Common myeloid progenitor, CD34-positive (primary cell): ENCODE data around the gene OTULINL.

ENCODE experiments used
- CTCF ChIA-PET: fragments of 350-600 bp; sonication (Branson Sonifier 250); formaldehyde crosslinking; loops from one replicate; lab custom pipeline; 2021; ENCODE audit warnings: antibody characterized with exemption; lab: Charles Lee
- POLR2A ChIA-PET: fragments of 350-600 bp; sonication (Branson Sonifier 250); formaldehyde crosslinking; loops from one replicate; lab custom pipeline; 2021; ENCODE audit warnings: antibody characterized with exemption; lab: Charles Lee
- DNase-seq, 3 donors: peaks; one replicate each; pipeline versions ENCODE4 v3.0.0 to v3.0.0-alpha.2; 2013
- H3K27ac ChIP-seq, 2 experiments: 1 replicate in 1 of 2; 2 replicates in 1 of 2; pipeline ENCODE4 v1.7.0; 2013; ENCODE audit warnings: inconsistent platforms in 2 of 2, low read length in 2 of 2, mild to moderate bottlenecking in 2 of 2, low read depth in 1 of 2, moderate library complexity in 1 of 2; ENCODE audit not compliant: severe bottlenecking in 2 of 2, insufficient read depth in 1 of 2, poor library complexity in 1 of 2
- H3K27me3 ChIP-seq, 5 experiments: replicated peaks in 2 of 5; 1 replicate in 3 of 5; 2 replicates in 2 of 5; pipeline versions ENCODE4 v1.6.1 to v1.7.0; 2013; ENCODE audit warnings: low read length in 4 of 5, mild to moderate bottlenecking in 2 of 5, moderate library complexity in 2 of 5, inconsistent platforms in 1 of 5; ENCODE audit not compliant: insufficient read depth in 5 of 5, control insufficient read depth in 4 of 5
- H3K36me3 ChIP-seq, 4 experiments: 1 replicate in 2 of 4; 2 replicates in 2 of 4; pipeline versions ENCODE4 v1.6.1 to v1.7.0; 2013; ENCODE audit warnings: low read length in 3 of 4, control low read depth in 1 of 4, mild to moderate bottlenecking in 1 of 4; ENCODE audit not compliant: control insufficient read depth in 4 of 4, insufficient read depth in 4 of 4
- H3K4me1 ChIP-seq, 4 experiments: 1 replicate in 3 of 4; 2 replicates in 1 of 4; pipeline versions ENCODE4 v1.6.1 to v1.7.1; 2013; ENCODE audit warnings: low read length in 3 of 4, mild to moderate bottlenecking in 3 of 4, control low read depth in 1 of 4, inconsistent platforms in 1 of 4, moderate library complexity in 1 of 4; ENCODE audit not compliant: control insufficient read depth in 4 of 4, insufficient read depth in 4 of 4; ENCODE audit errors: control extremely low read depth in 1 of 4
- H3K4me3 ChIP-seq, 7 experiments: 1 replicate in 4 of 7; 2 replicates in 3 of 7; pipeline versions ENCODE4 v1.5.1 to v1.7.0; 2013; ENCODE audit warnings: mild to moderate bottlenecking in 7 of 7, low read length in 6 of 7, moderate library complexity in 6 of 7, inconsistent platforms in 2 of 7, low read depth in 2 of 7, control low read depth in 1 of 7; ENCODE audit not compliant: insufficient read depth in 4 of 7, control insufficient read depth in 1 of 7; ENCODE audit errors: extremely low read depth in 1 of 7
- H3K9me3 ChIP-seq, 5 experiments: 1 replicate in 4 of 5; 2 replicates in 1 of 5; pipeline versions ENCODE4 v1.6.1 to v1.7.1; 2013; ENCODE audit warnings: low read length in 4 of 5, mild to moderate bottlenecking in 2 of 5, inconsistent platforms in 1 of 5, low read depth in 1 of 5, moderate library complexity in 1 of 5; ENCODE audit not compliant: control insufficient read depth in 4 of 5, insufficient read depth in 2 of 5; ENCODE audit errors: control extremely low read depth in 1 of 5
- WGBS: methylation state at CpG from one replicate; pipeline ENCODE4 v1.1.5; 2013; ENCODE audit not compliant: insufficient coverage; 5-methylcytosine and 5-hydroxymethylcytosine counted together

Gene OTULINL

GRCh38 chr5:14568333-14568732 is 13.3 kb upstream of the OTULINL start:
- Histone ChIP-seq H3K4me3 (no peak overlapping the region), H3K36me3 (no peaks in the 10 kb centered on the region), H3K9me3 (peaks cover 0 to 5% (median 0%) of the 10 kb centered on the region in 5 experiments), H3K27ac (no peak overlapping the region), H3K4me1 (no peaks in the 10 kb centered on the region), H3K27me3 (no peaks in the 10 kb centered on the region)
- no peak for DNase-seq
- POLR2A ChIA-PET, result no interaction called here
- 67% methylated on average over 1 of the region's 1 CpG for WGBS
- CTCF ChIA-PET, result no interaction called here

DNA sequence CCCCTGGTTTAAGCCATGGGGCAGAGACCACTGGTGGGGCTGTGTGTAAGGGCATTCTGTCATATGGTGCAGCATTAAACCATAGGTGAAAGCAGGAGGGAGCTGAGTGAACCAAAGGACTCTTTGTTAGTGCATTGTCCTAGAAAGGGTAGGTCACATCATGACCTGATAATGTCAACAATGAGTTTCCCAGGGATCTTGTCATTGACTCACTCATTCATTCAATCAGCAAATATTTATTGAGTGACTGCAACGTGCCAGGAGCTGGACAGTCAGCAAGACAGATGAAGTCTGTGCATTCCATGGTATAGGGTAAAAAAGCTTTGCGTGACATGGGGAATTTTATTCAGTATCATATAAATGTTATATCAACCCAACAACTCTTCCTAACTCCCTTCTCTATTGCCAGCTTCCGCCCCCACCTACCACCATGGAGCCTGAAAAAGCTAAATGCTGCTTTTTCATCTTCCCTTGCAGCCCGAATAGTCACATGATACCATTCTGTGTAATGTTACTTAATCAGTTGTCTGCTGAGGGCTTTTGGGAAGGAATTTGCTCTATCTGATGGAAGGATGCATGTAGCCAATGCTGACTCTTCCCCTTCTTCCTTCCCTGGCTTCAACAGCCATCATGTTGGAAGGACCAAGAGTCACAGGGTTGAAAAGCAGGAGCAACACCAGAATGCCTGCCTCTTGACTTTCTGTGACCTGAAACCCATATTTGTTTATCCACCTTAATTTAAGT is 11.5 kb upstream of the OTULINL start:
- Histone ChIP-seq H3K4me3 (no peak overlapping the region), H3K9me3 (peaks cover 0 to 5% (median 0%) of the 10 kb centered on the region in 5 experiments), H3K27ac (no peak overlapping the region), H3K27me3 (no peaks in the 10 kb centered on the region), H3K4me1 (peaks cover 0 to 11% (median 3%) of the 10 kb centered on the region in 4 experiments), H3K36me3 (no peaks in the 10 kb centered on the region)
- no peak for DNase-seq
- WGBS, result 100% methylated on average over 1 of the region's 4 CpGs
- POLR2A ChIA-PET, result no interaction called here
- CTCF ChIA-PET, result interaction anchor here (1.2 kb wide), 1 partner anchor 9 kb away, joined by 3 read pairs; no protein-coding TSS in a partner anchor

GRCh38 chr5:14571901-14572300 is 9.7 kb upstream of the OTULINL start:
- H3K36me3 ChIP-seq, result no peaks in the 10 kb centered on the region
- no peak for DNase-seq
- CTCF ChIA-PET, result no interaction called here
- POLR2A ChIA-PET, result no interaction called here
- peaks cover 0 to 14% (median 3%) of the 10 kb centered on the region in 4 experiments for H3K4me1 ChIP-seq
- peaks cover 0 to 5% (median 0%) of the 10 kb centered on the region in 5 experiments for H3K9me3 ChIP-seq
- H3K4me3 ChIP-seq, result no peak overlapping the region
- WGBS, result no CpG with 5 or more reads among the region's 1 CpG
- H3K27ac ChIP-seq, result no peak overlapping the region
- no peaks in the 10 kb centered on the region for H3K27me3 ChIP-seq

DNA sequence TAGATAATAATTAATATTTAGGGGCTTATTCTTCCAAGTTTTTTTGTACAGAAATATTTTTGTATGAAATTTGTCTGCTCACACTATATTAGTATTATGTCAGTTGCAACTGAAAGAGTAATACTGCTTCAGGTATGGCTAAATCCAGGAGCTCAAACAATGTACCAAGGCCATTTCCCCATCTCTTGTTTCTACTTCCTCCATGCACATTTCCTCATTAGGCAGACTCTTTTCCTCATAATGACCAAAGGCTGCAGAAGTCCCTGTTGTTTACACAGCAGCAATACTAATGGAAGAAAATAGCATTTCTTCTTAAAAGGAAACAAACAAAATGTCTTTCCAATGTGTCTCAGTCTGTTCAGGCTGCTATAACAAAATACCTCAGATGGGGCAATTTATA is 9.2 kb upstream of the OTULINL start:
- Histone ChIP-seq H3K36me3 (no peaks in the 10 kb centered on the region), H3K9me3 (peaks cover 0 to 5% (median 0%) of the 10 kb centered on the region in 5 experiments), H3K4me3 (no peak overlapping the region), H3K4me1 (peaks cover 0 to 14% (median 3%) of the 10 kb centered on the region in 4 experiments), H3K27ac (no peak overlapping the region), H3K27me3 (no peaks in the 10 kb centered on the region)
- CTCF ChIA-PET, result no interaction called here
- DNase-seq, result no peak
- POLR2A ChIA-PET, result no interaction called here

- Histone ChIP-seq H3K36me3 (no peaks in the 10 kb centered on the region), H3K27ac (no peak overlapping the region), H3K4me1 (peaks cover 0 to 14% (median 3%) of the 10 kb centered on the region in 4 experiments), H3K27me3 (no peaks in the 10 kb centered on the region), H3K9me3 (peaks cover 0 to 5% (median 0%) of the 10 kb centered on the region in 5 experiments), H3K4me3 (peak overlapping the region in 1 of 7 experiments; percentile 9)
- no peak for DNase-seq
- ChIA-PET CTCF (no interaction called here), POLR2A (no interaction called here)
- 100% methylated on average over 2 of the region's 4 CpGs for WGBS
Measured at GRCh38 chr5:14572836-14573235, 8.8 kb upstream of the OTULINL start.

GRCh38 chr5:14574096-14574495 is 7.5 kb upstream of the OTULINL start:
- peaks cover 0 to 5% (median 0%) of the 10 kb centered on the region in 5 experiments for H3K9me3 ChIP-seq
- POLR2A ChIA-PET, result no interaction called here
- H3K4me1 ChIP-seq, result peaks cover 0 to 14% (median 3%) of the 10 kb centered on the region in 4 experiments
- H3K36me3 ChIP-seq, result no peaks in the 10 kb centered on the region
- no peak overlapping the region for H3K4me3 ChIP-seq
- no peak overlapping the region for H3K27ac ChIP-seq
- DNase-seq, result peak in 2 of 3 donors; percentile 43 to 46
- H3K27me3 ChIP-seq, result no peaks in the 10 kb centered on the region
- CTCF ChIA-PET, result no interaction called here
- 7% methylated on average over 3 of the region's 3 CpGs for WGBS

GRCh38 chr5:14574891-14575508 is 6.6 kb upstream of the OTULINL start:
- Histone ChIP-seq H3K27me3 (no peaks in the 10 kb centered on the region), H3K27ac (no peak overlapping the region), H3K4me1 (peaks cover 0 to 14% (median 3%) of the 10 kb centered on the region in 4 experiments), H3K4me3 (no peak overlapping the region), H3K9me3 (peaks cover 0 to 5% (median 0%) of the 10 kb centered on the region in 5 experiments), H3K36me3 (no peaks in the 10 kb centered on the region)
- DNase-seq, result peak in 1 of 3 donors; percentile 32
- ChIA-PET CTCF (no interaction called here), POLR2A (no interaction called here)
- 88% methylated on average over 1 of the region's 2 CpGs for WGBS
